GM11168 (cell line): ENCODE measurements around the gene RPTOR.

Experiments used
- in situ Hi-C: fragments of 300-500 bp; cut with MboI; formaldehyde crosslinking; loops from one replicate; pipeline ENCODE4 v1.12.0; 2022; ENCODE audit warnings: low sequenced_read_pairs; ENCODE audit not compliant: unreplicated experiment

RPTOR gene

DNA sequence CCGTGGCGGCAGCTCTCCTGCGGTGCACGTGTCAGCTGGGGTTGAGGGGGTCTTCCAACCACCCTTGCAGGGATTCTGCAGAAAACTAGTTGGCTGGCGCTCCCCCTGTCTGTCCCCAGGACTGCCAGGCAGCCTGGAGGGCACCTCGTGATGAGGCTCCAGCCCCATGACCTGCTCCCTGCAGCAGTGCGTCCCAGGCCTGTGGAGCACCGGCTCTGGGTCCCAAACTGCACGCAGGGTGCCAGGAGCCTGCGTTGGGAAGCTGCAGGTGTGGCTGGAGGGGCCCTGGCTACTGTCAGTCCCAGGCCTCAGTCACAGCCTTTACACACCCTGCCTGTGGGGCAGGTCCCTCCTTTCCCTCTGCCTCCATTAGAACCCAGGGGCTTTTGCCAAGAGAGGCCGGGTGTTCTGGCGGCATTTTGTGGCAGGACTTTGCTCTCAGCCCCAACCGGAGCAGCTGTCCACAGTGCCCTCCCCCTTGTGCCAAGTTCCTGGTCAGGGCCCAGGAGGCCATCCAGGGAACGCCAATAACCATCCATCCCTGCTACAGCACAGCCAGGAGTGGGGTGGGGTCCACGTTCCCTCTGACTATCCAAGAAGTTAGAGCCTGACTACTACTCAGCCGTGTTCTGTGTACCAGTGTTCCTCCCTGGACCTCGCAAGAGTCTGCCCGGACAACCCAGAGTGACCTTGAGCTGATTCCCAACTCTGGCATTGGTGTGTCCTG is 456.2 kb downstream of the RPTOR start:
- in situ Hi-C loops = no loop called here

DNA sequence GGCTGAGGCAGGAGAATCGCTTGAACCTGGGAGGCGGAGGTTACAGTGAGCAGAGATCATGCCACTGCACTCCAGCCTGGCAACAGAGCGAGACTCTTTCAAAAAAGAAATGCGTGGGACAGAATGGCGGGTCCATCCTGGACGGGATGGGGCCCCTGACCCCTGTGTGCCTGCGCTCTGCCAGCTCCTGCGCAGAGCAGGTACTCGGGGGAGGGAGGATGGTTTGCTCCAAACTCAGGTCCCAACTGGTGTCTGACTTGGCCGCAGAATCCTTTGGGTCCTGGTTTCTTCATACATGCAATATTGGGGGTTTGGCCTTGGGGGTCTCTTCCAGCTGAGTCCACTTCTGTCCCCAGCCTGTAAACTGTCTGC is 457.4 kb downstream of the RPTOR start:
- in situ Hi-C loops = no loop called here

DNA sequence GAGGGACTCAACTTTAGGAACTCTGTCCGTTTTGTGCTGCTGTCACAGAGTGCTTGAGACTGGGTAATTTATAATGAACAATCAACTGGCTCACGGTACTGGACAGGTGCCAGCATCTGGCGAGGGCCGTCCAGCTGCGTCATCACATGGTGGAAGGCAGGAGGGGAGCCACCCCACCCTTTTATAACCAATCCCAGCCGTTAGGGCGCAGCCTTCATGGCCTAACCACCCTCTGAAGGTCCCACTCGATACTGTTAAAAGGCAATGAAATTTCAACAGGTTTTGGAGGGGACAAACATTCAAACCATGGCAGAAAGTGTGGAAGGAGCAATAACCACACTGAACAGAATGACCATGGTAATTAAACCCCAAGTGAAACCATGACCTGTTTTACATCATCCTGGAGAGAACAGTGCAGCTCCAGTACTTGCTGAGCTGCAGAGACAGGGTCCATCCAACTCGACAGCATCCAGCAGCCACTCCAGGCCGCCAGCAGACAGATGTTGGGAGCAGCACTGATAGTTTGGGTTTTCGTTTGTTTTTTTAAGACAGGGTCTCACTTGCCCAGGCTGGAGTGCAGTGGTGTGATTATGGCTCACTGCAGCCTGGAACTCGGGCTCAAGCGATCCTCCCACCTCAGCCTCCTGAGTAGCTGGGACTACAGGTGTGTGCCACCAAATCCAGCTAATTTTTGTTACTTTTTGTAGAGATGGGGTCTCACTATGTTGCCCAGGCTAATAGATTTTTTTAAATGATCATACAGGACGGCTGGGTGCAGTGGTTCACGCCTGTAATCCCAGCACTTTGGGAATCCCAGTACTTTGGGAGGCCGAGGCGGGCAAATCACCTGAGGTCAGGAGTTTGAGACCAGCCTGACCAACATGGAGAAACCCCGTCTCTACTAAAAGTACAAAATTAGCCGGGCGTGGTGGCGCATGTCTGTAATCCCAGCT is 458.0 kb downstream of the RPTOR start:
- in situ Hi-C loops = no loop called here

DNA sequence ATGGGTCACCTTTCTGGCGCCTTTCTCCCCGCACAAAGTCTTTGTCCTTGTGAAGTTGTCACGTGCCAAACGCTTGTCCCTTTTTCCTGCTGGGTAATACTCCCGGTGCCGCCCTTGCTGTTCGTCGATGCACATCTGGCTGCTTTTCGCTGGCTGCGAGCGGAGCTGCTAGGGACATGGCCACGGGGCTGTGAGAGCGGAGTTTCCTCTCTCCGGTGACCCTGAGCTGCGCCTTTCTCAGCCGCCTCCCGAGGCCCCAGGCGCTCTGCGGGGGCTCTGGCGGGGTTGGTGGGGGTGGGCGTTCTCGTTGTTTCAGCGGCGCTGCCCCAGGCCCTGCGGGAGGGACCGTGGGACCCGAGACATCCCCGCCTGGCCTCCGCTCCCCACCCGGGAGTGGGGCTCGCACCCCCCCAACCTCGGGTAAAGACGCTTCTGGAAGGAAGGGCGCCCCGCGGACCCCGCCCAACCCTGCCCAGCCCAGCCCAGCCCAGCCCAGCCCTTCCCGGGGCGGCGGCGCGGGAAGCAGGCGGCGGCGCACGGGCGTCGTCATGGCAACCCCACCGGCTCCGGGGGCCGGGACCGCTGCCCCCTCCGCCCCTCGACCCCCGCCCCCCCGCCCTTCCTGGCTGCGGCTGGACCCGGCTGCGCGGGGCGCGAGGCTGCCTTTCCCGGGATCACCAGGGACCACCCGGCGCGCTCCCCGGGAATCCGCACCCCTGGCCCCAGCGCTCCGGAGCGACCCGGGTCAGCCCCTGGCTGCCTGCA is 459.3 kb downstream of the RPTOR start:
- in situ Hi-C loops = no loop called here

DNA sequence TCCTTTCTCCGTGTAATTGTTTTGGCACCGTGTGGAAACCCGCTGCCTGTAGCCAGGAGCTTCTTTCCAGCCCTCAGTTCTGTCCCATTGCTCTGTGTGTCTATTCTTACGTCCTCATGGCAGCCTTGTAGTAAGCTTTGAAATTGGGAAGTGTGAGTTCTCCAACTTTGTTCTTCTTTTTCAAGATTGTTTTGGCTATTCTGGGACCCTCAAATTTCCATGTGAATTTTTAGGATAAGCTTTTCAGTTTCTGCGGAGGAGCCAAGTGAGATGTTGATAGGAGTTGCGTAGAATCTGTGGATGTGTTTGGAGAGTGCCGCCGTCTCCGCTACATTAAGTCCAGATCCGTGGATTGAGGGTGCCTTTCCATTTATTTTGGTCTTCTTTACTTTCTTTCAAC is 462.3 kb downstream of the RPTOR start:
- in situ Hi-C loops = no loop called here

DNA sequence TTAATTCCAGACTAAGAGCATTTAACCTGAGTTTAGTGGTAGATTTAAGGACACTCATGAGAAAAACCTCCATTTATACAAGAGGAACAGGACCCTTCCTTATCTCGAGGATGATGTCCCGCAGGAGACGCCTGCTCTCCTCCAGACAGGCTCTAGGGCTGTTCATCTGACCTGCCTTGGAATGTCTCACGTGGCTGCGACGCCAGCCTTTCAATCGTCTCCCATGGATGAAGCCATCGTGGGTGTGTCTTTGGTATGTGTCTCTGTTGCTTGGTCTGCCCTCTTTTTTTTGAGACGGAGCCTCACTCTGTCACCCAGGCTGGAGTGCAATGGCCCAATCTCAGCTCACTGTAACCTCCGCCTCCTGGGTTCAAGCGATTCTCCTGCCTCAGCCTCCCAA is 463.5 kb downstream of the RPTOR start:
- in situ Hi-C loops = no loop called here

DNA sequence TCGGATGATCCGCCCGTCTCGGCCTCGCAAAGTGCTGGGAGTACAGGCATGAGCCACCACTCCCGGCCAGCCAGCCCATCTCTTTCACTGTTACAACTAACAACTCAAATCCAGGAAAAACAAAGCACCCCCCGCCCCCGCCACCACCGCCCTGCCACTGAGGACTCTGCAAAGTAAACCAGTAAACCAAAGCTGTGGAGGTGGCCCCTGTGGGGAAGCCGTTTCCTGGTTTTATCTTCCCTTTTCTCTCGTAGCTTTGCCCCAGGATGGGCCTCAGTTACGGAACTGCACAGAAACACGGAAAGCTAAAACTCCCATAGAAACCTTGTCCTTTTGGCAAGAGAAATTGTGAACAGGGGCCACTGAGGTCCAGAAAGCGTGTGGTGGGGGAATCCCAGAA is 464.5 kb downstream of the RPTOR start:
- in situ Hi-C loops = no loop called here

DNA sequence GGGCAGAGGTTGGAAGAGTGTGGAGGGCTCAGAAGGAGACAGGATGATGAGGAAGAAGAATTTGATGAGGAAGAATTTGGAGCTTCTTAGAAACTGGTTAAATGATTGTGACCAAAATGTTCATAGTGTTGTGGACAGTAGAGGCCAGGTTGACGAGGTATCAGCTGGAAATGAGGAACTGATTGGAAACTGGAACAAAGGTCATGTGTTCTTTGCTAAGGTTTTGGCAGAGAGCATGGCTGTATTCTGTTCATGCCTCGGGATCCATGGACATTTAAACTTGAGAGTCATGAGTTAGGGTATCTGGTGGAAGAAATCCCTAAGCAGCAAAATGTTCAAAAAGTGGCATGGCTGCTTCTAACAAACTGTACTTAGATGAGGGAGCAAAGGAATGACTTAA is 466.3 kb downstream of the RPTOR start:
- in situ Hi-C loops = no loop called here

DNA sequence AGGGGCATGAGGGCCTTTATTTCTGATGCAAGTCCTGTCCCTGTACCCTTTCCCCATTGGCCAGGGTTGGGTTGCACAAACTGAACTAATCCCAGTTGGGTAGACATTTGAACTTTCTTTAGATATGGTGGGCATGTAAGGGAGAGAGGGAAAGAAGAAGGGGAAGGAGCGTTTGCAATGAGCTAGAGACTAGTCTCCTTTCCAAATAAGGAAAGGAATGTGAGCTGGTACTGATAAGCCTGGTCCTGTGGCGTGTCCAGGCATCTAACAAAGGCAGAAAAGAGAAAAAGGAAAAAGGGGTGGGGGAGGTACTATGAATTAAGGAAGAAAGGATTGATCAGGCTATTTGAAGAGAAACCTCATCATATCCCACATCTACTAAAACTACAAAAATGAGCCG is 467.3 kb downstream of the RPTOR start:
- in situ Hi-C loops = no loop called here

DNA sequence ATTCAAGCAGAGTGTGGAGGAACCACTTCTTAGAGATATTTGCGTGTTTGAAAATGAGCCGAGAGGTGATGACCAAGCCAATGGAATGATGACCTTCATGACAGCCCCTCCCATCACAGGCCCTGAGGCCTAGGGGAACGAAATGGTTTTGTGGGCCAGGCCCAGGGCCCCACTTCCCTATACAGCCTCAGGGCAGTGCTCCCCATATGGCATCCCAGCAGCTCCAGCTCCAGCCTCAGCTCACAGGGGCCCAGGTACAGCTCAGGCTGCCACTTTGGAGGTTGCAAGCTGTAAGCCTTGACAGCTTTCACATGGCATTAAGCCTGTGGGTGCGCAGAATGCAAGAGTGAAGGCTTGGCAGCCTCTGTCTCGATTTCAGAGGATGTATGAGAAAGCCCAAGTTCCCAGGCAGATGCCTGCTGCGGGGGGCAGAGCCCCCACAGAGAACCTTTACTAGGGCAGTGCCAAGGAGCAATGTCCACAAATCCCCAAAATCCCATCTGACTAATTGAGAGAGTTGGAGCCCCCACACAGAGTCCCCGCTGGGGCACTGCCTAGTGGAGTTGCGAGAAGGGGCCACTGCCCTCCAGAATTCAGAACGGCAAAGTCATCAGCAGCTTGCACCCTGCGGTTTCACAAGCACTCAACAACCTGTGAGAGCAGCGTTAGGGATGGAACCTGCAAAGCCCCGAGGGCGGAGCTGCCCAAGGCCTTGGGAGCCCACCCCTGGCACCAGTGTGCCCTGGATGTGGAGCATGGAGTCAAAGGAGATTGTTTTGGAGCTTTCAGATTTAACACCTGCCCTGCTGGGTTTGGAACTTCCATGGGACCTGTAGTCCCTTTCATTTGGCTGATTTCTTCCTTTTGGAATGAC is 468.2 kb downstream of the RPTOR start:
- in situ Hi-C loops = no loop called here

DNA sequence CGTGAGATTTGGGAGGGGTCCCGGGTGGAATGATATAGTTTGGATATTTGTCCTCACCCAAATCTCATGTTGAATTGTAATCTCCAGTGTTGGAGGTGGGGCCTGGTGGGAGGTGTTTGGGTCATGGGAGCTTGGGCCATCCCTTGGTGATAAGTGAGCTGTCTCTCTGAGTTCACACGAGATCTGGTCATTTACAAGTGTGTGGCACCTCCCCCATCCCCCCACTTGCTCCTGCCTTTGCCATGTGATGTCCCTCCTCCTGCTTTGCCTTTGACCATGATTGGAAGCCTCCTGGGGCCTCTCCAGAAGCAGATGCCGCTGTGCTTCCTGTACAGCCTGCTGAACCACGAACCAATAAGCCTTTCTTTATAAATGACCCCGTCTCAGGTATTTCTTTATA is 469.0 kb downstream of the RPTOR start:
- in situ Hi-C loops = no loop called here

DNA sequence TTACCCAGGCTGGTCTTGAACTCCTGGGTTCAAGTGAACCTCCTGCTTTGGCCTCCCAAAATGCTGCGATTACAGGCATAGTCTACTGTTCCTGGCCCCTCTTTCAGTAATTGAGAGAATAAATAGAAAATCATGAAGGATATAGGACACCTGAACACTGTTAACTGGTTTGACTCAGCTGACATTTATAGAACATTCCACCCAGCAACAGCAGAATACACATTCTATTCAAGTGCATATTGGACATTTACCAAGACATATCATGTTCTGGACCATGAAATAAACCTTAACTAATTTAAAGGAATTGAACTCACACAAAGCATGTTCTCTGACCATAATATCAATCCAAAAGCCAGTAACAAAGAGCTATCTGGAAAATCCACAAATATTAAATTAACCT is 470.5 kb downstream of the RPTOR start:
- in situ Hi-C loops = no loop called here
